WTC11 (cell line): ENCODE data around the gene RPS6KC1. TPM values are rescaled to one million over a fixed set of nuclear protein-coding genes. Genes with fewer than 3 reads are reported as not detected.

Source experiments
- ATAC-seq: fragments of 200-7000 bp; cut with Tn5 transposase; 2 replicates; pipeline ENCODE4 v1.10.0; 2021; ENCODE audit warnings: mild to moderate bottlenecking, moderate library complexity
- CTCF ChIA-PET: fragments of 300-600 bp; sonication (Branson Sonifier 250); formaldehyde crosslinking; loops from one replicate; lab custom pipeline; 2021; ENCODE audit warnings: antibody characterized with exemption; lab: Charles Lee
- POLR2A ChIA-PET: fragments of 350-600 bp; sonication (Branson Sonifier 250); formaldehyde crosslinking; loops from one replicate; lab custom pipeline; 2021; ENCODE audit warnings: antibody characterized with exemption; lab: Charles Lee
- DNase-seq: peaks from one replicate; pipeline ENCODE4 v3.0.0; 2021; ENCODE audit warnings: low spot score
- H3K27ac Mint-ChIP-seq: 2 replicates; pipeline ENCODE4 v1.8.0; 2021; ENCODE audit warnings: mixed read lengths
- H3K27me3 Mint-ChIP-seq: 2 replicates; pipeline ENCODE4 v1.8.0; 2021; ENCODE audit warnings: low read depth, mild to moderate bottlenecking, moderate library complexity, mixed read lengths
- H3K36me3 Mint-ChIP-seq: 2 replicates; pipeline ENCODE4 v1.8.0; 2021; ENCODE audit warnings: mixed read lengths
- H3K4me1 Mint-ChIP-seq: 2 replicates; pipeline ENCODE4 v1.8.0; 2022; ENCODE audit warnings: mixed read lengths
- H3K4me3 Mint-ChIP-seq: 2 replicates; pipeline ENCODE4 v1.8.0; 2021; ENCODE audit warnings: mild to moderate bottlenecking, moderate library complexity, mixed read lengths
- H3K9me3 Mint-ChIP-seq: 2 replicates; pipeline ENCODE4 v1.8.0; 2021; ENCODE audit warnings: mixed read lengths
- AFF4 ChIP-seq: sonication (generic); formaldehyde crosslinking; IDR thresholded peaks from 2 replicates; pipeline ENCODE4 v1.8.1; 2023; ENCODE audit warnings: mild to moderate bottlenecking, missing genetic modification reagents, borderline replicate concordance
- CTCF ChIP-seq: fragments of 200-600 bp; IDR thresholded peaks from 2 replicates; pipeline ENCODE4 v1.8.0; 2022; ENCODE audit warnings: antibody characterized with exemption
- E2F1 ChIP-seq: sonication (generic); formaldehyde crosslinking; IDR thresholded peaks from 2 replicates; pipeline ENCODE4 v1.8.0; 2022; ENCODE audit warnings: mild to moderate bottlenecking, missing genetic modification reagents
- FOXP1 ChIP-seq: sonication (generic); formaldehyde crosslinking; IDR thresholded peaks from 2 replicates; pipeline ENCODE4 v1.8.0; 2022; ENCODE audit warnings: missing genetic modification reagents, mild to moderate bottlenecking, moderate library complexity, borderline replicate concordance
- GABPB1 ChIP-seq: sonication (generic); formaldehyde crosslinking; IDR thresholded peaks from 2 replicates; pipeline ENCODE4 v1.8.1; 2023; ENCODE audit warnings: mild to moderate bottlenecking, missing genetic modification reagents
- HMGA2 ChIP-seq: fragments of 250-450 bp; sonication (Bioruptor Pico); IDR thresholded peaks from 2 replicates; pipeline ENCODE4 v1.4.0; 2021; ENCODE audit warnings: mild to moderate bottlenecking, moderate library complexity
- IRF2 ChIP-seq: sonication (generic); formaldehyde crosslinking; IDR thresholded peaks from 2 replicates; pipeline ENCODE4 v1.8.0; 2022; ENCODE audit warnings: low read depth, missing genetic modification reagents, borderline replicate concordance
- NFATC4 ChIP-seq: fragments of 250-450 bp; sonication (Bioruptor Pico); IDR thresholded peaks from 2 replicates; pipeline ENCODE4 v1.9.0; 2021; ENCODE audit warnings: mild to moderate bottlenecking
- NFYB ChIP-seq: sonication (generic); formaldehyde crosslinking; conservative IDR thresholded peaks from 2 replicates; pipeline ENCODE4 v1.8.0; 2022; ENCODE audit warnings: low read depth, missing genetic modification reagents
- NR3C1 ChIP-seq: sonication (generic); formaldehyde crosslinking; conservative IDR thresholded peaks from 2 replicates; pipeline ENCODE4 v1.8.1; 2023; ENCODE audit warnings: low read depth, mild to moderate bottlenecking, missing genetic modification reagents
- SMAD3 ChIP-seq: sonication (generic); formaldehyde crosslinking; IDR thresholded peaks from 2 replicates; pipeline ENCODE4 v1.8.0; 2022; ENCODE audit warnings: missing genetic modification reagents, mild to moderate bottlenecking, borderline replicate concordance
- SMAD4 ChIP-seq: sonication (generic); formaldehyde crosslinking; IDR thresholded peaks from 2 replicates; pipeline ENCODE4 v1.8.0; 2022; ENCODE audit warnings: mild to moderate bottlenecking, missing genetic modification reagents
- STAT6 ChIP-seq: sonication (generic); formaldehyde crosslinking; conservative IDR thresholded peaks from 2 replicates; pipeline ENCODE4 v1.8.1; 2023; ENCODE audit warnings: mild to moderate bottlenecking, low read depth, missing genetic modification reagents, moderate library complexity
- ZBTB21 ChIP-seq: sonication (generic); formaldehyde crosslinking; IDR thresholded peaks from 2 replicates; pipeline ENCODE4 v1.8.1; 2023; ENCODE audit warnings: mild to moderate bottlenecking, missing genetic modification reagents, borderline replicate concordance
- ZNF317 ChIP-seq: sonication (generic); formaldehyde crosslinking; IDR thresholded peaks from 2 replicates; pipeline ENCODE4 v1.8.1; 2023; ENCODE audit warnings: low read depth, mild to moderate bottlenecking, moderate library complexity, missing genetic modification reagents, borderline replicate concordance
- total RNA-seq: library from RNA; stranded (reverse); gene quantifications from 3 replicates; pipeline ENCODE4 v1.2.3, GENCODE V29; 2021

The RPS6KC1 gene
- total RNA-seq, 1 experiment from 2014 or later = 17.4 TPM

GRCh38 chr1:213166852-213167251 is 115.8 kb downstream of the RPS6KC1 start (continued):
- no peak for TF ChIP-seq ZBTB21 (CRISPR knock-in tag)

- ChIA-PET POLR2A (interaction anchor here (0.5 kb wide), 1 partner anchor 31 kb away, joined by 3 read pairs; no protein-coding TSS in a partner anchor), CTCF (no interaction called here)
- Mint-ChIP-seq H3K9me3 (no peaks in the 10 kb centered on the region), H3K4me3 (no peak overlapping the region), H3K36me3 (no peaks in the 10 kb centered on the region), H3K27ac (peak overlapping the region; percentile 2; the same call in 1 of the 2 replicates), H3K4me1 (peaks cover 5% of the 10 kb centered on the region), H3K27me3 (no peaks in the 10 kb centered on the region)
- DNase-seq = no peak
- ATAC-seq = no peak
- TF ChIP-seq CTCF = no peak
Measured at GRCh38 chr1:213171711-213172110, 120.7 kb downstream of the RPS6KC1 start.

- H3K27ac Mint-ChIP-seq = 0 out of 2 replicates have a peak overlapping the region, but pooled peaks have one; percentile 5
- H3K27me3 Mint-ChIP-seq = no peaks in the 10 kb centered on the region
- ChIA-PET CTCF (no interaction called here), POLR2A (no interaction called here)
- no peak overlapping the region for H3K4me3 Mint-ChIP-seq
- no peak for DNase-seq
- no peak for TF ChIP-seq STAT6 (CRISPR knock-in tag)
- TF ChIP-seq FOXP1 = no peak
- TF ChIP-seq NFATC4 (CRISPR knock-in tag) = no peak
- TF ChIP-seq SMAD3 = no peak
- peaks cover 11% of the 10 kb centered on the region for H3K9me3 Mint-ChIP-seq
- H3K36me3 Mint-ChIP-seq = peaks cover 6% of the 10 kb centered on the region
- ATAC-seq = no peak
- H3K4me1 Mint-ChIP-seq = peaks cover 5% of the 10 kb centered on the region
Measured at GRCh38 chr1:213176341-213176740, 125.3 kb downstream of the RPS6KC1 start.

GRCh38 chr1:213179784-213180183 is 128.7 kb downstream of the RPS6KC1 start:
- Mint-ChIP-seq H3K27me3 (no peaks in the 10 kb centered on the region), H3K9me3 (peaks cover 16% of the 10 kb centered on the region), H3K27ac (no peak overlapping the region), H3K4me1 (peaks cover 5% of the 10 kb centered on the region), H3K36me3 (peaks cover 11% of the 10 kb centered on the region), H3K4me3 (no peak overlapping the region)
- ATAC-seq (no peak), DNase-seq (no peak)
- no peak for TF ChIP-seq NFYB (CRISPR knock-in tag)
- TF ChIP-seq AFF4 (CRISPR knock-in tag) = no peak
- no peak for TF ChIP-seq IRF2 (CRISPR knock-in tag)
- no peak for TF ChIP-seq GABPB1 (CRISPR knock-in tag)
- TF ChIP-seq SMAD4 = no peak
- no peak for TF ChIP-seq E2F1
- no peak for TF ChIP-seq ZNF317 (CRISPR knock-in tag)
- no peak for TF ChIP-seq NR3C1
- TF ChIP-seq CTCF = no peak
- TF ChIP-seq HMGA2 (CRISPR knock-in tag) = no peak
- ChIA-PET CTCF (no interaction called here), POLR2A (no interaction called here)
